NB4 (cell line): Measurements from ENCODE around the gene ABLIM2.

Source experiments
- MAX ChIP-seq: IDR thresholded peaks from 2 replicates; pipeline ENCODE4 v1.6.1; 2011; ENCODE audit warnings: low read depth, low read length
- TF ChIP-seq, protein P1 (sequence below): IDR thresholded peaks from one replicate; pipeline ENCODE4 v1.5.1; 2012; ENCODE audit warnings: low read depth, low read length

DNA sequence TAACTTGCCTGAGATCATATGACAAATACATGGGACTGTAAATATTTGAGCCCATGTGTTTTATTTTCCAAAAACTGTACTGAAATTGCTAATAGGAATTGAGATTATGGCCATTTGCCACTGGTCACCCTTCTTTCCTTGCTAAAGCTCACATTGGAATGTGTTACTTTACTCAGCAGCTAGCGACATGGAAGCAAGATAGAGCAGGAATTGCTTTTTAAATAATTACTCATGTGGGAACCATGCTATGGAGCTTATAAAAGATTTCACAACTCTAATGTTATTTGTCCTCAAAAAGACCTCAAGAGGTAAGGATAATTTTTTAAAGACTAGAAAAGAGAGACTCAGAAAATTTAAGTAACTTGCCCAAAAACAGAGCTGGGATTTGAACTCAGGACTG, 170.2 kb downstream of the ABLIM2 start:
- TF ChIP-seq, protein P1, sequence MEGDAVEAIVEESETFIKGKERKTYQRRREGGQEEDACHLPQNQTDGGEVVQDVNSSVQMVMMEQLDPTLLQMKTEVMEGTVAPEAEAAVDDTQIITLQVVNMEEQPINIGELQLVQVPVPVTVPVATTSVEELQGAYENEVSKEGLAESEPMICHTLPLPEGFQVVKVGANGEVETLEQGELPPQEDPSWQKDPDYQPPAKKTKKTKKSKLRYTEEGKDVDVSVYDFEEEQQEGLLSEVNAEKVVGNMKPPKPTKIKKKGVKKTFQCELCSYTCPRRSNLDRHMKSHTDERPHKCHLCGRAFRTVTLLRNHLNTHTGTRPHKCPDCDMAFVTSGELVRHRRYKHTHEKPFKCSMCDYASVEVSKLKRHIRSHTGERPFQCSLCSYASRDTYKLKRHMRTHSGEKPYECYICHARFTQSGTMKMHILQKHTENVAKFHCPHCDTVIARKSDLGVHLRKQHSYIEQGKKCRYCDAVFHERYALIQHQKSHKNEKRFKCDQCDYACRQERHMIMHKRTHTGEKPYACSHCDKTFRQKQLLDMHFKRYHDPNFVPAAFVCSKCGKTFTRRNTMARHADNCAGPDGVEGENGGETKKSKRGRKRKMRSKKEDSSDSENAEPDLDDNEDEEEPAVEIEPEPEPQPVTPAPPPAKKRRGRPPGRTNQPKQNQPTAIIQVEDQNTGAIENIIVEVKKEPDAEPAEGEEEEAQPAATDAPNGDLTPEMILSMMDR = no peak
- no peak for TF ChIP-seq MAX
